ENCODE results near the gene C2orf74.
A peak's percentile ranks its signal among the peaks of the same experiment; 100 is the strongest.

The C2orf74 gene

GRCh38 chr2:61177727-61178549 is 15.9 kb downstream of the C2orf74 start:
- peak overlapping the region; percentile 73; the same call in 1 of the 2 replicates for H2AFZ ChIP-seq (ENCODE audit: low read depth, low read length)
- no peak for TF ChIP-seq CTCF (IDR thresholded peaks at IDR 0.05; ENCODE audit: low read depth, low read length)
- TF ChIP-seq EZH2phosphoT487 (IDR thresholded peaks at IDR 0.05; ENCODE audit: low read depth): no peak

GRCh38 chr2:61178603-61179545 is 16.9 kb downstream of the C2orf74 start:
- Histone ChIP-seq H3K9me3 (ENCODE audit: insufficient read depth, low read length) (no peaks in the 10 kb centered on the region), H3K4me1 (ENCODE audit: low read length) (peaks cover 22% of the 10 kb centered on the region), H3K27me3 (ENCODE audit: low read depth, low read length) (no peaks in the 10 kb centered on the region), H3K9ac (ENCODE audit: low read length) (no peak overlapping the region), H3K36me3 (replicated peaks; ENCODE audit: low read depth, low read length) (peaks cover 36% of the 10 kb centered on the region), H2AFZ (ENCODE audit: low read depth, low read length) (no peak overlapping the region), H3K4me2 (ENCODE audit: low read length) (peak overlapping the region; percentile 98), H4K20me1 (ENCODE audit: insufficient read depth, low read length) (no peaks in the 10 kb centered on the region), H3K4me3 (ENCODE audit: low read length) (peak overlapping the region; percentile 83), H3K79me2 (ENCODE audit: low read length) (peaks cover 25% of the 10 kb centered on the region), H3K27ac (ENCODE audit: low read length) (no peak overlapping the region)
- TF ChIP-seq CTCF (IDR thresholded peaks at IDR 0.05; ENCODE audit: low read depth, low read length): no peak
- TF ChIP-seq EZH2phosphoT487 (IDR thresholded peaks at IDR 0.05; ENCODE audit: low read depth): no peak

More at GRCh38 chr2:61177727-61178549, 15.9 kb downstream of the C2orf74 start:
- H3K4me2 ChIP-seq (ENCODE audit: low read length): peak overlapping the region; percentile 98
- H3K27ac ChIP-seq (ENCODE audit: low read length): peak overlapping the region; percentile 65
- peaks cover 27% of the 10 kb centered on the region for H3K36me3 ChIP-seq (replicated peaks; ENCODE audit: low read depth, low read length)
- H3K9ac ChIP-seq (ENCODE audit: low read length): peak overlapping the region; percentile 93
- H3K79me2 ChIP-seq (ENCODE audit: low read length): peaks cover 23% of the 10 kb centered on the region
- H4K20me1 ChIP-seq (ENCODE audit: insufficient read depth, low read length): no peaks in the 10 kb centered on the region
- no peaks in the 10 kb centered on the region for H3K9me3 ChIP-seq (ENCODE audit: insufficient read depth, low read length)
- H3K4me1 ChIP-seq (ENCODE audit: low read length): peaks cover 22% of the 10 kb centered on the region
- H3K27me3 ChIP-seq (ENCODE audit: low read depth, low read length): no peaks in the 10 kb centered on the region
- peak overlapping the region; percentile 83 for H3K4me3 ChIP-seq (ENCODE audit: low read length)

GRCh38 chr2:61179701-61180639 is 18.0 kb downstream of the C2orf74 start:
- Histone ChIP-seq H3K36me3 (replicated peaks; ENCODE audit: low read depth, low read length) (peaks cover 45% of the 10 kb centered on the region), H3K4me1 (ENCODE audit: low read length) (peaks cover 22% of the 10 kb centered on the region), H3K4me3 (ENCODE audit: low read length) (no peak overlapping the region), H3K79me2 (ENCODE audit: low read length) (peaks cover 27% of the 10 kb centered on the region), H3K9me3 (ENCODE audit: insufficient read depth, low read length) (no peaks in the 10 kb centered on the region), H3K27ac (ENCODE audit: low read length) (no peak overlapping the region), H3K9ac (ENCODE audit: low read length) (no peak overlapping the region), H3K4me2 (ENCODE audit: low read length) (peak overlapping the region; percentile 98; the same call in 1 of the 2 replicates), H4K20me1 (ENCODE audit: insufficient read depth, low read length) (no peaks in the 10 kb centered on the region), H2AFZ (ENCODE audit: low read depth, low read length) (no peak overlapping the region), H3K27me3 (ENCODE audit: low read depth, low read length) (no peaks in the 10 kb centered on the region)
- TF ChIP-seq EZH2phosphoT487 (IDR thresholded peaks at IDR 0.05; ENCODE audit: low read depth) (no peak), CTCF (IDR thresholded peaks at IDR 0.05; ENCODE audit: low read depth, low read length) (no peak)

Data from OCI-LY3 (cell line).